Measurements from ENCODE around the gene NBAS.

- no peak for TF ChIP-seq CTCF (IDR thresholded peaks at IDR 0.05; ENCODE audit: low read depth, low read length)
- TF ChIP-seq EZH2phosphoT487 (IDR thresholded peaks at IDR 0.05; ENCODE audit: low read depth): no peak
These were observed 415.9 kb downstream of the NBAS start for GRCh38 chr2:15145046-15145817.
